Hematopoietic multipotent progenitor cell treated with erythropoietin and hydrocortisone succinate and interleukin-3 and kit ligand, for 6 days (in vitro differentiated cells): Measurements from ENCODE around the gene SMIM1.

Experiments
- DNase-seq: peaks from one replicate; pipeline ENCODE4 v3.0.0-alpha.2; 2015

The SMIM1 gene

DNA sequence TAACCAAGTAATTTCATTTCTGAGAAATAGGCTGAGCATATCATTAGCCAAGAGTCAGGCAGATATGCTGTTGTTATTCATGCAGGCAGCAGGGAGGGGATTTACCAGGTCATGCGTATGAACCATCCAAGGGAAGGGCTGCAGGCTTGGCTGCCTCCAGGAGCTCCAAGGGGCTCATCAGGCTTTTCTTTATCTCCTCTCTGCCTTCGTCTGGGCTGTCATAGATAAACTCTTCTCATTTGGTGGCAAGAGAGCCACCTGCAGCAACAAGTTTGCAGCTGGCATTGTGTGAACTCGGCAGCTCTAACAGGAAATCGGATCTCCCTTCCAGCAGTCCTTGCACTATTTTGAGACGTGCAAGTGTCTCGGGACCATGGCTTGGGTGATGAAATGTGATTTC lies 12.8 kb upstream of the SMIM1 start:
- peak; percentile 89 for DNase-seq

DNA sequence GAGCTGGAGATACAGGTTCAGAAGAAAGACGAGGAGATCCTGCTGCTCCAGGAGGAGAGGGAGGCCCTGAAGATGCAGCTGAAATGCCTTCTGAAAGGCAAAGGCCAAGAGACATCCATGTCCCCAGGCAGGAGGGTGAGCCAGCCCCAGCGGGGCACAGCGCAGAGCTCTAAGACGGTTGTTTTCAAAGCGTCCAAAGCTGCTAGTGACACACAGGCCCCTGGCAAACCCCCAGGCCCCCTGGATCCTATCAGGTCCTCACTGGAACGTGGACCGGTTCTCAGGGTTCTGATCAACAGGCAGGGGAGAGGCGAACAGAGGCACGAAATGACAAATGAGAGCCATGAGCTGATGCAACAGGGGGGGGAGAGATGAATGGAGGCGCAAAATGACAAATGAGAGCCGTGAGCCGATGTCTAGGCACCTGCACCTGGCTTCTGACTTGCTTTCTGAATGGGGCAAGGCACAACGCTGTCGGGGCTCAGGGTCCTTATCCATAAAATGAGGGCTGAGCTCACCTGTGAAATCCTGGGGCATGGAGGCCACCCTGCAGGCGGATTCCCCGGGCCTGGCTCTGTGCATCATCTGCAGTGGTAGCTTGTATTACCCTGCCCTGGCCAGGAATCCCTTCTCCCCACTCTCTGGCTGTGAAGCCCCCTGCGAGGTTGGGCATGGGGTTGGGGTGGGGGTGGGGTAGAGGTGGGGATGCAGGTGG lies 11.1 kb upstream of the SMIM1 start:
- no peak for DNase-seq

DNA sequence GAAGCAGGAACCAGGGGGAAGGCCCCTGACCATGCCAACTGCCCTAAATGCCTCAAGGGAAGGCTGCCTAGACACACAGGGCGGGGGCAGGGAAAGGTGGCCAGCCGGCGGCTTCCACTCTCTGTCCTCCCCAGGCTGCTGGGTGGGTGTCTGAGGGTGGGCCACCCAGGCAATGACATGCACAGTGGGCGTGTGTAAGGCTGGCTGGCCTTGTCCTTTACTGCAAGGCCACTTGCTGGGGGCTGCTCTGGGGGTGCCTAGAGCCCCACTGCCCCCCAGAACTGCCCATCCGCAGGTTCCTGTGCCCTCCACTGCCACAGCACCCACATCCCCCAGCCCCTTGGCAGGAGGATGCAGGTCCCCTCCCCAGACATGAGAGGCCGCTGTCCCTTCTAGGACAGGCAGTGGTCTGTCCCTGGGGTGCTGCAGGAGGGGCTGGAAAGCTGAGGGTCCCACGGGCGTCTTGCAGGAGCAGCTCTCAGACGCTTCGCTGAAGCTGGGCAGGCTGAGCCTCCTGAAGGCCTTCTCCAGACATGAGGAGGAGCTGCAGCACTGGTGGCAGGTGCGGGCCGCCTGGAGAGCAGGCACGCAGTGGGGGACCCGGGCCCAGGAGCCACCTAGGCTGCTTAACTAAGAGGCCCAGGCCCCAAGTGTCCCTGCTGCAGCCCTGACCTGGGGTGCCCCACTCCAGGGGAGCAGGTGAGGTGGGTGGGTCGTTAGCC lies 10.2 kb upstream of the SMIM1 start:
- DNase-seq, result no peak

DNA sequence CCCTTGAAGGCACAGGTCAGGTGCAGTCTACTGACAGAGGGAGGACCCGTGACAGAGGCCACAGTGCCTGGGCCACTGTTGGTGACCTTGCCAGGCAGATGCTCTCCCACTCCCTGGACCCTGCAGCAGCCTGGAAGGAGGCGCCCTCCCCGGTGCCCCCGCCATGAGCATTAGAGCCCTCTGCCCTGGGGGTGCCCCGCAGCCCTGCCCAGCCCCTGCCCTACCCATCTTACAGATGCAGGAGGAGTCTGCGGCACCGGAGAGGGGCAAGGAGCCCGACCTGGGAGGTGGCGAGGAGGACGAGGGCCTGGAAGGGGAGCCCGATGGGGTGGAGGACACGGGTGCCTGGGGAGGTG lies 9.7 kb upstream of the SMIM1 start:
- no peak for DNase-seq

DNA sequence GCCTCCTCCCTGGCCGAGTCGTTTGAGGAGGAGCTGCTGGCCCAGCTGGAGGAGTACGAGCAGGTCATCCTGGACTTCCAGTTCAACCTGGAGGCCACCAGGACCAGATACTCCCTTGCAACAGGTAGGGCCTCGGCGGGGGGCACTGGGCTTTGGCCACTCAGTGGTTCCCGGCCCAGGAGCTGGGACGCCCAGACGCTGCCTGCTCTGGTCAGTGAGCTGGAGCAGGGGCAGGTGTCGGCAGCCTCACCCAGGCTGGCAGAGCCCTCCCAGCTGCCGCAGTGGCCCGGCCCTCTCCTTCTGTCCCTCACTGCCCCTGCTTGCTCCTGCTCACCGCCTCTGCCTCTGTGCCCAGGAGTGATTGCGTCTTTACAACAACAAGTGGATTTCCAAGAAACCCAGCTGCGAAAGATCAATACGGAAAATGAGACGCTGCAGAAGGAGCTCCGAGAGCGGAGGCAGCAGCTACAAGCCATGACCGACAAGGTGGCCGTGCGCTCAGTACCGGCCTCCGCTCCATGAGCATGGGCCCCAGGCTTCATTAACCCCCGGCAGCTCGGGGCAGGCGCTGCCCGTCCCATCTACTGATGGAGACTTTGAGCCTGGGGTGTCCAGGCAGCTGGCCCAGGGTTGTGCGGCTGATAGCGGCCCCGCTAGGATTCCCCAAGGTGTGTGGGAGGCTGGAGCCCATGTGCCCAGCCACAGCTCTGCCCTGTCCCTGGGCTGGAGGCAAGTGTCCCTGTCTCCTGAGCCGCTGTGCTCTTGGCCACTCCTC lies 9.0 kb upstream of the SMIM1 start:
- no peak for DNase-seq

DNA sequence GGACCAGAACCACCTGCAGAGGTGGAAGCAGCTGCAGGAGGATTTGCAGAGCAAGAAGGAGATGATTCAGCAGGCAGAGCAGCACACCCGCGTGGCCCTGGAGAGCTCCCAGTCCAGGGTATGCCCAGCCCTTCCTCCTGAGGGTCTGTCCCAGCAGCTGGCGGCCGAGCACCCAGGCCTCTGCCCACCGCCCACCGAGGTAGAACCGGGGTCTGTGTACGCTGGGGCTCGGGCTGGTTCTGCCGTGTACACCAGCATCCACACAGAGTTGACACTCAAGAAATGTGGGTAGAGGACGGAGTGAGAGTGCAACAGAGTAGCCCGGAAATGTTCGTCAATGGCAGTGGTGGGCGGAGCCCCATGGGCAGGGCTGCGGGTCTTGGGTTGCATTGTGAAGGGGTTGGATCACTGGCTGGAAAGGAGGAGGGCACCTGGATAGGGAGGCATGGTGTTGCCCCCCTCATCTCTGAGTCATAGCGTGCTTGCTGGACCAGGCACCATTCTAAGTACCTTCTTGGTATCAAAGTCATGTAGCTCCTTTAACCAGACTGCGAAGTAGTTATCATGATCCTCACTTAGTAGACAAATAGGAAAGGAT lies 5.1 kb upstream of the SMIM1 start:
- no peak for DNase-seq

DNA sequence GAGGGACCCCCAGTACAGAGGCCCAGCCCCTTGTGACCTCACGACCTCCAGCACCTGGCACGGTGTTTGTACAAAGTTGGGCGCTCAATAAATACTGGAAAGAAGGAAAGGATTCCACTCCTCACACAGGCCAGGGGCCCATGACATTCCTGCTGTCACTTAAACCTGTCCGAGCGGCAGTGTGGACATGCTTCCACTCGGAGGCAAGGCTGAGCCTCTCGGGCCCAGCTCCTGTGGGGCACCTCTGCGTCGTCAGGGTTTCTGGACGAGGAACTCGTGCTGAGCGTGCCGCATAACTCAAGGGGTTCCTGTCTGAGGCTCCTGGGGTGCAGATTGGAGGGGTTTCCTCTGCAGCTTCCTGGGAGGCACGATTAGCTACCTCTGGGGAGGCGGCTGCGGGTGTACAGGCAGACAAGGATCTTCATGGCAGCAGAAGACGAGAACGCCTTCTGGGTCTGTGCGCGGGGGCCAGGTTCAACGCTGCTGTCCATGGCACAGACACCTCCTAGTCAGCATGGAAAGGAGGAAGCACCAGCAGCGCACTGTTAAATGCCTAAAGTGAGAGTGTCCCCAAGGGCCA lies 3.6 kb upstream of the SMIM1 start:
- no peak for DNase-seq

DNA sequence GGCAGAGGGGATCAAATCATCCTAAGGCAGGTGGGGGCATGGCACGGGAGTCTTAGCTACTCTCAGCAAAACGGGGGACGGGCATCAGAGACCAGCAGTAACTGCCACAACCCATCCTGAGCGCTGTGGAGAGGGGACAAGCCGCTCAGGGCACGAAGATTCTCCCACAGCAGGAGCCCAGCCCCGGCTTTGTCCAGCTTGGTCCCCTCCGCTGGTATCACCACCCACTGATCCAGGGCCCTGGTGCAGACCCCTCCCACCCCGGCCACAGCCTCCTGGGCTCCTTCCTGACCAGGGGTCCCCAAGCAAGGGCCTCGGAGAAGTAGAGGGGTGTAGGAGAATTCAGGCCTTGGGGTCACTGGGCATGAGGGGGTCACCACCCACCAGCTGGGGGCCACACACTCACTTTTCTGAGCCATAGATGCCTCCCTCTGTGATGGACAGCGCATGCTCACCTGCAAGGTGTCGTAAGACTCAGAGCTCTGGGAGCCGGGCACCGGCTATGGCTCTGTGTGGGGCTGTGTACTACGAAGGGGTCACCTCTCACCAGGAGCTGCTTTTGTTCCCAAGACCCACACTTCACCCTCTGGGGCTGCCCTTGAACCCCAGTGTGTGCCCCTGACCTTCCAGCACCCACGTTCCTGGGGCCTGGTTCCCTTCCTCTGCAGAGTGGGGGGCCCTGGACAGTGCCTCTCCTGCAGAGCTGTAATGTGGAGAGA lies 2.3 kb upstream of the SMIM1 start:
- no peak for DNase-seq

DNA sequence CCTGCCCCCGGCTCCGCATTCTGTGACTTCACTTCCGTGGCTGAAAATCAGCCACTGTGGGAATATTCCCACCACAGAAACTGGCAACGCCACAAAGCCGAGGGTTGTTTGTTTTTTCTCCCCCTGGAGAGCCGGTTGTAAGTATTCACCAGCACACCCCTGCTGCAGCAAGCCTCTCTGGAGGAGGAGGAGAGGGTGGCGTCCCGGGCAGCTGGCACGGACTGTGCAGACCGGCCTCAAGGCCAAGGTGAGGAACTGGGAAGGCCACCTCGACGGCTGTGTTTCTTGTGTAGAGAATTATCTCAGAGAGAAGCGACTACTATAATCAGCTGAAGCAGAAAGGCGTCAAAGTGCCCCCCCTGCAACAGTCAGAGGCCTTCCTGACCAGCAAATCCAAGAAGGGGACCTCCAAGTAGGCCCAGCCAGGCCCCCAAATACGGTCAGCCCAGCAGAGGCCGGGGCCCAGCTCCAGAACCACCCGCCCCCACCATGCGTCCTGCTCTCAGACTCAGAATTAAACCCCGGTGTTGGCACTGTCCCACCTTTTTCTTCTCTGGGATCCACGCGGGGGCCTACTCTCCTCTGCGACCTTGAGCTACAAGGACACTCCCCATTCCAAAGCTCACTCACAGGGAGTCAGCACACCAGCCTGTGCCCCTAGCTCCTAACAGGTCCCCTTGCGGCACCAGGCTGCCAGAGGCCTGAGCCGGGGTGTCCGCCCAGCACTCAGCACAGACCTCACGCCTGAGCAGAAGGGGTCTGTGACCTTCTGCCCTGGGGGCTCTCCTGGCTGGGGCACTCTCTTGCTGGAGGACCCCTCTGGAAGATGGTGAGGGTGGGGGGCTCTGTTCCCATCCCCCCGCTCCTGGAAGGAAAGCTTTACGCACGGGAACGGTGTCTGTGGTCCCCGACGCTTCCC lies 1.2 kb upstream of the SMIM1 start:
- DNase-seq, result peak; percentile 46

DNA sequence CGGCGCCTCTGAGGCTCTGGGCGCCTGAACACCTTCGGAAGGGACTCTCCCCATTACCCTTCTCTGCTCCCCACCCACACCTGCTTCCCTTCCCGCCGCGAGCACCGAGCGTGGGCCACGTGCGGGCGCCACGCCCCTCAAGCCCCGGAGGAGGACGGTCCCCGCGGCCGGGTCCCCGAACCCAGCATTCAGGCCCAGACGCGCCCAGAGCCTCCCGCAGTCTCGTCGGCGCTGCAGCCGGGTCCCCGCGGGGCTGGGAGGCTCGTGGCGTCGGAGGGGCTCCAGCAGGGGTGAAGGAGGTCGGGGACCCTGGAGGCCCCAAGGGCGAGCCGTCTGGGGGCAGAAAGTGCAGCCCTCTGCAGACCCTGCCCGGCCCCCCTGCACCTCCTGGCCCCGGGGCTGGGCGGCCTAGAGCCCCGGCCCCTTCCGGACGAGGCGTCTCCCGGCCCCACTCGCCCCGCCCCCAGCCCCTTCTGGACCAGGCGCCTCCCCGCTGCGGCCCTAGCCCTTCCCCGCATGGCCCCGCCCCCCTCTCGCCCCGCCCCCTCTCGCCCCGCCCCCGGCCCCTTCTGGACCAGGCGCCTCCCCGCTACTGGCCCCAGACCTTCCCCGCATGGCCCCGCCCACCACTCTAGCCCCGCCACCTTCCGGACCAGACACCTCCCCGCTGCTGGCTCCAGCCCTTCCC lies 378 bp upstream of the SMIM1 start:
- DNase-seq, result peak; percentile 96

DNA sequence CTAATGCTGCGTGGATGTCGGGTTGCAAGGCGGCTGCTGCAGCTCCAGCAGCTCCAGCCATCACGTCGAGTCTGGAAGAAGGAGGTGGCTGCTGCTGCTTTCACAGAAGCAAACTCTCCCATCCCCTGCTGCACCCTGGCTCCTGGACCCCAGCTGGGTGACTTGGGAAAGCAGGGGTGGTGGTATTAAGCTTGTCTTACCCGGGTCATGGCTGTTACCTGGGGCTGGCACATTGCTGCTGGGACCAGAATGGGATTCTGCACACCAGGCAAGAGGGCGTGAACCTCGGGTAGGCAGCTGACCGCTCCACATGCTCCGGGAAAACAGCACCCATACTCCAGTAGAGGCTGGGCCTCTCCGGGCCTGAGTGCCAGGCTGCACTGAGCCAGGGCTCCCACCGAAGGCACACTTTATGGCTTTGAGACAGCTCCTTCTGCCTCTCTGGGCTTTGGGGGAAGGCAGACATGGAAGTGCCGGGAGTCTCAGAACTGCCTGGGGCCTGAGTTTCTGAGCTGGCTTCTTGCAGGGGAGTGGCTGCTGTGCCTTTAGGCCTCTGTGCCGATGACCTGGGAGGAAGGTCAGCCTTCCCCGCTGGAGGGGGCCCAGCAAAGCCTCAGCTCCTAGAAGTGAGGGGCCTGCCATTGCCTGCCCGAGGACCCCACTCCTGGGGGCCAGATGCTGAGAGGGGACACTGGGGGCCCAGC lies 1.2 kb downstream of the SMIM1 start:
- DNase-seq, result peak; percentile 51

DNA sequence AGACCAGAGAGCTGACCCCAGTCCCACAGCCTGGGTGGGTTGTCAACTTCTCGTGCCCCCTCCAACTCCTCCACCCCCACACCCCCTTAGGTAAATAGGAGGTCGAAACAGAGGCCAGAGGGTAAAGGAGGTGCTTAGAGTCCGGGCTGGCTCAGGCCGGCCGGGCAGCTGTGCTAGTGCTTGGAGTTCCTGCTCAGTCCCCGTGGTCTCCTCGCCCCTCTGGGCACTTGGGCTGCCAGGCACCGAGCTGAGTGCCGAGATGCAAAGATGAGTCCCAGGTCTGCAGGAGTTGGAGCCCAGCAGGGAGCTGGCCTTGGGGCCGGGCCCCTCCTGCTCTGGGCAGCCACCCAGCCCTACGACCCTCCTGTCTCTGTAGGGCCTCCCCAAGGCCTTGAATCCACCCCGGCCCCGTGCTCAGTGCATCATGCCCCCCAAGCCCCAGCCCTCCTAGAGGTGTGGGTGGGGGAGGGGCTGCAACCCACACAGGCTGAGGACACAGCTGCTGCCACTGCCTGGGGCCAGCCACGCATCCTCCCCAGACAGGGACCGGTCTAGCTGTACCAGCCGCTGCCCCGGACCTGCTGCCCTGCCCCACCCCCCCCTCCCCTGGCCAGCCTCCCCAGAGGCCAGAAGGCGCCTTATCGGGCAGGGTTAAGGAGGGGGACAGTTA lies 1.9 kb downstream of the SMIM1 start:
- no peak for DNase-seq

DNA sequence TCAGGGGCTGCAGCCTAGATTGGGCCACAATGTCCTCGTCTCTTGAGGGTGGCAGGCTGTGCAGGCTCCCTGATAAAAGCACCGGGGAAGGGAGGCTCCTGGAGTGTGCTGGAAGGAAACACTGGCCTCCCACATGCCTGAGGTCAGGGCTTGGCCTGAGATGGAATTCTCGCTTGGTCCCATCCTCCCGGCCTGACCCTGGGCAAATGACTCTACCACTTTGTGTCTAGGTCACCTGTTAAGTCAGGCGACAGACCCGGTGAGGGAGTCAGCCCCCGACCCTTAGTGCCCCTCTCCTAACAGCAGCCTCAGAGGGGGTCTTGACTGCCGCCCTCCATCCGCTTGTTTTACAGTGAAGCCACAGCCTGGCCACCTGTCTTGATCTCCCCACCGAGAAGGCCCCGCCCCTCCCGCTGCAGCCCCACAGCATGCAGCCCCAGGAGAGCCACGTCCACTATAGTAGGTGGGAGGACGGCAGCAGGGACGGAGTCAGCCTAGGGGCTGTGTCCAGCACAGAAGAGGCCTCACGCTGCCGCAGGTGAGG lies 2.5 kb downstream of the SMIM1 start:
- DNase-seq, result peak; percentile 95

DNA sequence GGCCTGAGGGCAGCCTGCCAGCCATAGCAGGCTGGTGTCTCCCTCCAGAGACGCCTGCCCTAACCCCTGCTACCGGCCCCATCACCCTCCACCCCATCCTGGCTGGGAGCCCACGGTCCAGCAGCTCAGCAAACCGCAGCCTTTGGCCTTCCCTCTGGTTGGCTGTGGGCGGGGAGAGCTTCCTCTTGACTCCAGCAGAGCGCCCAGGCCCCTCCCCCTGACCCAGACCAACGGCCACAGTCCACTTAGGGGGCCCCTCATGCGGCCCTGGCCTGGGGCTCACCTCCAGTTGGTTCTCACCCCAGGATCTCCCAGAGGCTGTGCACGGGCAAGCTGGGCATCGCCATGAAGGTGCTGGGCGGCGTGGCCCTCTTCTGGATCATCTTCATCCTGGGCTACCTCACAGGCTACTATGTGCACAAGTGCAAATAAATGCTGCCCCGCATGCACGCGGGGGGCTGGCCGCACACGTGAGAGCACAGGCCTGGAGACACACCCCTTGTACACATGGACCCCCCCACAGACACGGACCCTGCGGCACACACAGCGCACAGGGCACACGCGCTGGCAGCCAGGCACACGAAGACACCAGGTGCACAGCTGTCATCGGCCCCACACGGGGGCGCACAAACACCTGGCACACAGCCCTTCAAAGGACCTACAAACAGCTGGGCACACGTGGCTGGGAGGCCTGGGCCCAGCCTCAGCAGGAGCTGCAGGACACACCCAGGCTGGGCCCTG lies 3.1 kb downstream of the SMIM1 start:
- DNase-seq, result peak; percentile 91

DNA sequence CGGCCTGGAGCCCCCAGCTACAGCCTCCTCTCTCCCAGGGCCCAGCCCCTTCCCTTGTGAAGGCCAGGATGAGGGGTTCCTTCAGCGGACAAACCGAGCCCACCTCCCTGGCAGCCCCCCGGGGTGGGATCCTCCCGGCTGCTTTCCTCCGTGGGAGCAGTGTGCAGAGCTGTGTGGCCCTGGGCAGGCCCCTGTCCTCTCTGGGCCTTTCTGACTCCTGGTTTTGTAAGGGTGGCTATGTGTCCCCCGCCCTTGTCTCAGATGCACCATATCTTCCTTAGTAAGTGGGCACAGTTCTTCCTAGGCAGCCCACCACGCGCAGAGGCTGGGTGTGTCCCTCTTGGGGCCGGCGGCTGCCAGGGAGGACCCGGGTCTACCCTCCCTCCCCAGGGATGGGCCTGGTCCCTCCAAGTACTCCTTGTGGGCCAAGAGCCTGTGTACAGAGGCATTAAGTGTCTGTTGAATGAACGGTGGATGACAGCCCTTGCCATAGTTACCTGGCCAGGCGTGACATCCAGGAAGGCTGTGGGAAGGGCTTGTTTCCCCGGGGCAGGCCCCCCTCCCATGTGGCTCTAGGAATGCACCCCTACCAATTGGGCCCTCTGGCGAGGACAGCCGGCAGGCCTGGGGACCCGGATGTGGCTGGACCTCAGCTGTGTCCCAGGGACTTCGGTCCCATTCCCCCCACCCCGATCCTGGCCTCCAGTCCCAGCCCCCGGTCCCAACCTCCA lies 3.8 kb downstream of the SMIM1 start:
- peak; percentile 57 for DNase-seq

DNA sequence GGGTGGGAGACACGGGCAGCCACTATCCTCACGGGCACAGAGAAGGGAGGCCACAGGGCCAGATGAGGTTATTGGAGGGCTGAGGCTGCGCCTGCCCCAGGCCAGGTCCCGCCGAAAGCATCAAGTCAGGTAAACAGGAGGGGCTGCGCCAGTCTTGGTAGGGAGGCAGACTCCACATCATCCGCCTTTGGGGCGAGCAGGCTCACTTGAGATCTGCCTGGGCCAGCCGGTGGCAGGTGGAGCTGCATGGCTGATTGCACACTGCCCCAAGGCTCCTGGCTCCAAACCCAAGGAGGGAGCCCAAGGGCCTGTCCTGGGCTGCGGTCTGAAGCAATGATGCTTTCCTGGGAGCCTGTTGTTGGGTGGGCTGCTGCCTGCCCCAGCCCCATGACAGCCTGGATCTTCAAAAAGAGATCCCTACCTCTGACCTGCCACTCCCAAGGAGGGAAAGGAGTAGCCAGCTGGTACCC lies 4.6 kb downstream of the SMIM1 start:
- DNase-seq, result peak; percentile 23
